MV-4-11 (cell line): ENCODE data around the gene AMZ1.

Experiments used
- DNase-seq: peaks from one replicate; lab custom pipeline; 2025; lab: John Stamatoyannopoulos, UW

The AMZ1 gene

GRCh38 chr7:2651847-2652735, 35.9 kb upstream of the AMZ1 start:
- DNase-seq: no peak

- no peak for DNase-seq
Observed at GRCh38 chr7:2652736-2653060, 35.3 kb upstream of the AMZ1 start.

- no peak for DNase-seq
Observed at GRCh38 chr7:2654059-2654458, 33.9 kb upstream of the AMZ1 start.

GRCh38 chr7:2655870-2656614, 32.0 kb upstream of the AMZ1 start:
- no peak for DNase-seq

DNA sequence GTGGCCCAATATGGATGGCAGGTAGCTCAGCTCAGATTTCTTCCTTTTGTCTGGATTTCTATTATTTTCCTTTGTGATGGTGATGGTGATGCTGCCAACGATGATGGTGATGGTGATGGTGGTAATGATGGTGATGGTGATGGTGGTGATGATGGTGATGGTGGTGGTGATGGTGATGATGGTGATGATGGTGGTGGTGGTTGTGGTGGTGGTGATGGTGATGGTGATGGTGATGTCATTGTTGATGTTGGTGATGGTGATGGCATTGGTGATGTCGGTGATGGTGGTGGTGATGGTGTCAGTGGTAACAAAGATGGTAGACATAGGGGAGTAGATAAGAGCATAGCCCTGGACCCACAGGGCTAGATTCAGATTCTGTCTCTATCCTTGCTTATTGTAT, 30.8 kb upstream of the AMZ1 start:
- DNase-seq: no peak

DNA sequence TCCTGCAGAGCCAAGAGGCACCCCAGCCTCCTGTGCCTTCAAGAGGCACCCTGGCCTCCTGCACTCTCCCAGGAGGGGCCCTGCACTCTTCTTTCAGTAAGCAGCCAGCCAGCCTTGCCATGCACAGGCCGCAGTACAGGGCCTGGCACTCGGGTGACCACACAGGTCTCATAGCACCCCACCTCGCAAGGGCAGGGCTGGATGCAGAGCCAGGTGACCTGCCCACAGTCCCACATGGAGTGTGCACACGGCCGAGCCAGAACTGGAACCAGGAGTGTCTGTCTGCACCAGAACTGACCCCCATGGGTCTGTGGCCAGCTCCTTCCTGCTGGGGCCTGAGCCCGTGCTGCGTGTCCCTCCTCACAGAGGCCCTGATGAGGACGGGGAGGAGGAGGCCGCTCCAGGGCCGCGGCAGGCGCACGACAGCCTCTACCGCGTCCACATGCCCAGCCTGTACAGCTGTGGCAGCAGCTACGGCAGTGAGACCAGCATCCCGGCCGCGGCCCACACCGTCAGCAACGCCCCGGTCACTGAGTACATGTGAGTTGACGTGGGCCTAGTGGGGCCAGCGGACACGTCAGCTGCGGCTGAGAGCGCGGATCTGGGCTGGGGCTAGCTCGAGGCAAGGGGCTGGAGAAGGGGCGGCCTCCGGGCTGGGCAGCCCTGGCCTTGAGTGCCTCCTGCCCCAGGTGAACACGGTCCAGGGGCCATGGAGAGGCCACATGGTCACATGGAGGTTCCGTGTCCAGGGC, 29.9 kb upstream of the AMZ1 start:
- DNase-seq: no peak

DNA sequence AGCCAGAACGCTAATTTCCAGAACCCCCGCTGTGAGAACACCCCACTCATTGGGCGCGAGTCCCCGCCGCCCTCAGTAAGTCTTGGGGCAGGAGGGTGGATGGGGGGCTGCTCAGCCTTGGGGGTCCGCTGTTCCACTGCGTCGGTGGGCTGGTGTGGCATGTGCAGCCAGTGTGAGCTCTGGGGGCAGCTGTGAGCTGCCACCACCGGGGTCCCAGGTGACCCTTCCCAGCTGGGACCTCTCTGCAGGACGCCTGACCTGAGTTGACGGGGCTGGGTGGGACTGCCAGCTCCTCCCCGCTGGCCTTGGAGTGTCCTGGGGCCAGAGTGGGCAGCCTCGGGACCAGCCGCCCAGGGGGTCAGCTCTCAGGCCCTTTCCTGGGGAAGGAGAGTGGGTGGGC, 29.1 kb upstream of the AMZ1 start:
- DNase-seq: no peak

DNA sequence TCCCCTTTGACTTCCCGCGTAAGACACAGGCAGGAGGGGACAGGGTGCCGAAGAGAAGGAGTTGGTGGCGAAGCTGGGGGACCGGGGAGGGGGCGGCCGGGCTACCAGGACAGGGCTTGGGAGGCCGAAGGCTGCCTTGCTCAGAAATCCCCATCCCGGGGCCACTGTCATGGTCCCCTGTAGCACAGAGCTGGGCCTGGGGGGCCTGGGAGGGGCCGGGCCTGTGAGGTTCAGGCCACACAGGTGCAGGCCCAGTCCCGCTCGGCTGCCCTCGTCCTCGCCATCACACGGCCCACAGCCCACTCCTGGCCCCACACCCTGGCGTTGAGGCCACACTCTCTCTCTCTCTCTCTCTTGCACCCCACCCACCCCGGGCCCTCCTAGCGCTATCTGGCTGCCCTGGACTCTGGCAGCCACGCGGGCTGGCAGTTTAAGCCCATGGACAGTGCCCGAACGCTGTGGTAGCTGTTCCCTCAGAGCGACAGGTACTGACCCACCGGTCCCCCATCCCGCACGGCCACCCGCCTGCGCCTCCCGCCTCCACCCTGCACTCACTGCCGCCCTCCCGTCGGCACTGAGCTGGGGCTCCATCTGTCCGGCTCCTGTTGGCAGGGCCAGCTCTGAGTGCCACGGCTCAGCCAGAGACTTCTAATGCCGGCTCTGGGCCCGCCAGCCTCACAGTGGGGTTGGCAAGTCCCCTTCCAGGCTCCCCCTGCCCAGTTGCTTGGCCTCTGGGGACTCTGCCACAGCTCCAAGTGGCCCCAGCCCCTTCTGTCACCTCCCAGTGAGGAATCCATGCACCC, 28.2 kb upstream of the AMZ1 start:
- DNase-seq: no peak

- no peak for DNase-seq
Observed at GRCh38 chr7:2660359-2661095, 27.5 kb upstream of the AMZ1 start.

DNA sequence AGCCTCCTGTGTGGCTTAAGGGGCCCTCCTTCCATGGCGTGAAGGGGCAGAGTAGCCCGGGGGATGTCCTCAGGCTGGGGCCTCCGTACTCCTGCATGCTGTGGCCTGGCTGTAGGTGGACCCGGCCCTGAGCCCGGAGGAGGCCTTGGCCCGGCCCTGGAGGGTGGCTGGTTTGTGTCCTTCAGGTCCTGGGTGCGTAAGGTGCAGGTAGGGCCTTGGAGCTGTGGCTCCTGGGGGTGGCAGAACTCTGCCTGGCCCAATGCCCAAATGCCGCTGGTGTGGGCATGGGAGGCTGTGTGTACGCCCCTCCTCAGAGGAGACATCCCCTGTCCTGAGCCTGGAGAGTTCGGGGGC, 26.9 kb upstream of the AMZ1 start:
- DNase-seq: no peak

GRCh38 chr7:2661602-2662272, 26.3 kb upstream of the AMZ1 start:
- DNase-seq: no peak

- no peak for DNase-seq
Observed at GRCh38 chr7:2662273-2663120, 25.5 kb upstream of the AMZ1 start.

DNA sequence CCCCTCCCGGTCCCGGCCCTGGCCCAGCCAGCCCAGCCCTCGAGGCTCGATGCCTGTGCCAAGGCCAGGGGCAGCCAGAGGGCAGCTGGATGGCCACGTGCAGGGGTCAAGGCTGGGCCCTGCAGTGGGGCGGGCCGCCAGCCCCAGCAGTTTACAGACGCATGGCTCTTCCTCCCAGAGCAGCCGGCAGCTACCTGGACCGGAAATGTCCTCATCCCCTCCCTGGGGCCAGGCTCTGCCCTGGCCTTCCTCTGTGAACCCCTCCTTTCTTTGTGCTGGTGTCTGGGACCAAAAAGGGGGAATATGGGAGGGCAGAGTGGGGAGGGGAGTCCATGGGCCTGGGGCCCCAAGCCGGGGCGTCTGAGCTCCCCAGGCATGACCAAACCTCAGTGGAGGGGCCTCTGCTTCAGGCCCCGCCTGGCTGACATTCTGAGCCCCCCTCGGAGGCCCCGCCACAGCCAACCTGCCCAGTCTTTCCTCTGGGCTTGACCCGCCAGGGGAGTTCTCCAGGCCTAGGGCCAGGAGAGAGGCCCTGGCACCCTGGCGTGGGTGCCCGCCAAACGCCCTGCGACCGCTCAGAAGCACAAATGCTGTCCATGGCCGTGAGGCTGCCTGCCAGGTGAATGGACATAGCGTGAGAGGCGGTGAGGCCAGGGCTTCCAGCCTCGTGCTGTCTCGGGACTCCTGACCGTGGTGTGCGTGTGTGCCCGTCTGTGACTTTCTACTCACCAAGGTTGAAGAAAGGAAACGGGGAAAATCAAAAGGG, 24.7 kb upstream of the AMZ1 start:
- no peak for DNase-seq

DNA sequence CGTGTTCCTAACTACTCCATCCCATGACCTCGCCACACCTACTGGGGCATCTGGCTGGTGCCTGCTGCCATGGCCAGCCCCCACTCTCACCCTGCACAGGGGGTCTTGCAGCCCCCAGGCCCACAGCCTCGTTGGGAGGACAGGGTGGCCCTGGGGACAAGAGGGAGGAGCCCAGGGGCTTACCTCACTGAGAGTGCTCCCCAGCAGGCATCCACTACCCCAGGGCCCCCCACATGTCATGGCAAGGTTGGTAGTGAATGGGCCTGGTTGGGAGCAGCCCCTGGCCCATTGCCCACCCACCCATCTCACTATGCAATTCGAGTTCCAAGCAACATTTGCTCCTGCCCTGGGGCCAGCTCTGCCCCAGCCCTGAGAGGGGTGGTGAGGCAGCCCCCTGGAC, 24.0 kb upstream of the AMZ1 start:
- no peak for DNase-seq

- no peak for DNase-seq
Observed at GRCh38 chr7:2665359-2665791, 22.6 kb upstream of the AMZ1 start.

DNA sequence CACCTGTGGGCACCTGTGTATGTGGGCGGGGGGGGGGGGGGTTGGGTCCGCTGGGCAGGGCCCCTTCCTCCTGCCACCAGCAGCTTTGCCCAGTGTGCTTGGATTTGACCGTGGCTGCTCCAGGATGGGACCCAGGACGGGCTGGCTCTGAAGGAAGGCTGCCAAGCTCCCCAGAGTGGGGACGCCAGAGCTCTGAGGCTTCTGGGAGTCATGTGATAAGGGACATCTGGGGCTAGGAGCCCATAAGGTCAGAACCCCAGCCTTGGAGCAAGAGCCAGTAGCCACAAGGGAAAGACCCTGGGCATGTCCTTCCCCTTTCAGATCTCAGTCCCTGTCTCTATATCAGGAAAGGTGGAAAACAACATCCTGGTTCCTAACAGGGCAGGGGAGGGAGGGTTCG, 21.8 kb upstream of the AMZ1 start:
- DNase-seq: no peak

- DNase-seq: no peak
Observed at GRCh38 chr7:2666588-2667250, 21.3 kb upstream of the AMZ1 start.

- DNase-seq: no peak
Observed at GRCh38 chr7:2667843-2668242, 20.2 kb upstream of the AMZ1 start.

- no peak for DNase-seq
Observed at GRCh38 chr7:2668401-2668800, 19.6 kb upstream of the AMZ1 start.
